Activated CD4-positive, alpha-beta memory T cell treated with anti-CD3 and anti-CD28 coated beads for 36 hours (primary cell): ENCODE data around the gene GALNT7. TPM values are rescaled to one million over a fixed set of nuclear protein-coding genes. Genes with fewer than 3 reads are reported as not detected.

Experiments
- CTCF ChIA-PET: fragments of 350-600 bp; sonication (Branson Sonifier 250); formaldehyde crosslinking; loops from one replicate; lab custom pipeline; 2021; ENCODE audit warnings: antibody characterized with exemption, inconsistent platforms; lab: Charles Lee
- POLR2A ChIA-PET: fragments of 350-600 bp; sonication (Branson Sonifier 250); formaldehyde crosslinking; loops from one replicate; lab custom pipeline; 2021; ENCODE audit warnings: antibody characterized with exemption; lab: Charles Lee
- DNase-seq: peaks from one replicate; pipeline ENCODE4 v3.0.0-alpha.2; 2020
- H3K27ac Mint-ChIP-seq: one replicate; pipeline ENCODE4 v1.8.0; 2021; ENCODE audit warnings: mixed read lengths
- H3K27me3 Mint-ChIP-seq: one replicate; pipeline ENCODE4 v1.8.0; 2021; ENCODE audit warnings: mixed read lengths
- H3K36me3 Mint-ChIP-seq: one replicate; pipeline ENCODE4 v1.8.0; 2021; ENCODE audit warnings: mixed read lengths
- H3K4me1 Mint-ChIP-seq: one replicate; pipeline ENCODE4 v1.8.0; 2021; ENCODE audit warnings: low read depth, mixed read lengths
- H3K4me3 Mint-ChIP-seq: one replicate; pipeline ENCODE4 v1.8.0; 2021; ENCODE audit warnings: mild to moderate bottlenecking, mixed read lengths
- H3K9me3 Mint-ChIP-seq: one replicate; pipeline ENCODE4 v1.8.0; 2021; ENCODE audit warnings: mixed read lengths
- intact Hi-C: fragments of 100-400 bp; cut with micrococcal nuclease; formaldehyde crosslinking; loops from one replicate; pipeline ENCODE4 v1.15.1; 2023
- total RNA-seq, 2 experiments: library from RNA; stranded (reverse); gene quantifications; one replicate each; pipeline ENCODE4 v1.2.3, GENCODE V29; 2021

The GALNT7 gene
- total RNA-seq, 2 experiments from 2014 or later = 14.4 to 16.0 TPM

DNA sequence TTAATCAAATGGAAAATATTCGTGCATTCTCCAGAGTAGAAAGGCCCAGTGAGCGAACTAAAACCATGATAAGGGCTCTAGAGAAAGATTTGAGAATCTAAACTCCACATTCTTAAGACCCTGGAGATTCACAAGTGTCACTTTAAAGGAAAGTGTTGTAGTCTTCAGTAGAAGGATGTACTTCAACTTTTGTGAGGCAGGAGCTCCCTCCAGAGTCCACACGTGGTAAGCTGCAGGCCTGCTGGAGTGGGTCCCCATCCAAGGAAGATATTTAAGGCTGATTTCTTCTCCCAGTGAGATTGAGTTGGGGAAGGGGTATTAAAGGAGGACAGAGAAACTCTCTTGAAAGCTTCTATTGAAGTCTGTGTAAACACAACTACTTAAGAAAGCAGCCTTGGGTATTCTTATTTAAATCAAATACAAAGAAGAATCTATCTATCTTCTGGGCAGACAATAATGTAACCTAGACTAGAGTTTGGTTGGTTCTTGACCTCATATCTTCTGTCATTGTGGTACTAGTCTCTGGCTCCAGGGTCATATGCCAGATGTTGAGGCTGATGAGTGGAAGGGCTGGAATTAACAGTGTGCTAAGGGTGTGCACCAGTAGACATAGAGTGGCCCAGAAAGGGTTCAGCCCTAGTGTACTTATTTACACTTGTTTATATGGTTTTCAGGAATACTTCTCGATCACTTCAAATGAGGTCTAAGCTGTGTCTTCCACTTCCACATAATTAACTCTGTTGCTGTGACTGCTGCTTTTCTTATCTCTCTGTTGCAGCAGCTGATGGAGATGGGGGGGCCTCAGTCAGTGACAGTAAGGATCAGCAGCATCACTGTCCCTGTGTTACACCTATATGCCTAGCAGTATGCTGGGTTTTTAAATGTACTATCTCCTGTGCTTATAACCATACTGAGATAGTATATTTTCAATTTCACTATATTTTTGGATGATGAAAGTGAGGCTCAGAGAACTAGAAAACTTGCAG lies 89.4 kb downstream of the GALNT7 start:
- POLR2A ChIA-PET = interaction anchor here (0.7 kb wide), 1 partner anchor 60 kb away, joined by 3 read pairs; no protein-coding TSS in a partner anchor
- no peaks in the 10 kb centered on the region for H3K27me3 Mint-ChIP-seq
- no peak overlapping the region for H3K27ac Mint-ChIP-seq
- intact Hi-C loops = loop anchor here (1.0 to 10.0 kb wide), 4 partner anchors 65 to 245 kb away; partner anchors contain the start of gene GALNT7
- H3K4me3 Mint-ChIP-seq = no peak overlapping the region
- DNase-seq = peak; percentile 73
- no peaks in the 10 kb centered on the region for H3K9me3 Mint-ChIP-seq
- peaks cover 4% of the 10 kb centered on the region for H3K4me1 Mint-ChIP-seq
- H3K36me3 Mint-ChIP-seq = no peaks in the 10 kb centered on the region
- CTCF ChIA-PET = interaction anchor here (0.8 to 3.8 kb wide), 19 partner anchors 12 to 253 kb away, joined by 3 to 83 read pairs (median 5); no protein-coding TSS in a partner anchor

DNA sequence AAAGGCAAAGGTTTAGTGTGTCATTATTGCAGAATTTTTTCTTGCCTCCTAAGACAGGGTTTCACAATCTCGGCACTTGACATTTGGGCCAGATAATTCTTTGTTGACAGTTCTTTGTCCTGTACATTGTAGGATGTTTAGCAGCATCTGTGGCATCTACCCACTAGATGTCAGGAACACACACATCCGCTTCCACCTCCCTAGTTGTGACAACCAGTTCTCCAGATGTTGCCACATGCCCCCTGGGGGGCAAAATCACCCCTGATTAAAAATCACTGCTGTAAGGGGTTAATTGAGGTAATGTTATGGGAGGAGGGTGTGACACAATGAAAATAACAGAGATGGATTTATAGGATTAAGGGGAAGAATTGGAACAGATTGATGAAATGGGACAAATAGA lies 90.3 kb downstream of the GALNT7 start:
- Mint-ChIP-seq H3K27me3 (no peaks in the 10 kb centered on the region), H3K4me1 (peaks cover 7% of the 10 kb centered on the region), H3K36me3 (no peaks in the 10 kb centered on the region), H3K27ac (no peak overlapping the region), H3K9me3 (no peaks in the 10 kb centered on the region), H3K4me3 (no peak overlapping the region)
- intact Hi-C loops = loop anchor here (10.0 kb wide), 1 partner anchor 94 kb away; the partner anchor contains the start of gene GALNT7
- ChIA-PET CTCF (interaction anchor here (1.7 to 3.8 kb wide), 3 partner anchors 239 to 253 kb away, joined by 5 to 83 read pairs (median 9); no protein-coding TSS in a partner anchor), POLR2A (no interaction called here)
- DNase-seq = no peak

DNA sequence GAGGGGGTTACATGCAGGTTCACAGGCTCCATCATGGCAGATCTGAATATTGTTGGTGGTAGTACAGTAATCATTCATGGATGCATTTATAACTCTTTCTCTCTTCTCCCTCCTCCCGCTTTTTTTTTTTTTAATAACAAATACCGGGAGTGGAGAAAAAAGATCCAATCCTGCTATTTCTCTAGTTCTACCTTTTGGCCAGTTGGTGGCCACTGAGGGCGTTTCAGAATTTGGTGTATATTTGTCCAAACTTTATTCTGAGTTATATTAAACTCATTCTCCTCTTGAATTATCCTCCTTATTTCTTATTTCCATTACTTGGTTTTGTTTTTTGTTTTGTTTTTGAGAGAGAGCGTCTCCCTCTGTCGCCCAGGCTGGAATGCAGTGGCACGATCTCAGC lies 90.7 kb downstream of the GALNT7 start:
- H3K36me3 Mint-ChIP-seq = no peaks in the 10 kb centered on the region
- H3K27me3 Mint-ChIP-seq = no peaks in the 10 kb centered on the region
- ChIA-PET POLR2A (no interaction called here), CTCF (interaction anchor here (1.0 to 3.5 kb wide), 2 partner anchors 42 to 246 kb away, joined by 4 to 18 read pairs; no protein-coding TSS in a partner anchor)
- H3K4me1 Mint-ChIP-seq = peaks cover 11% of the 10 kb centered on the region
- intact Hi-C loops = loop anchor here (10.0 kb wide), 1 partner anchor 95 kb away; the partner anchor contains the start of gene GALNT7
- no peak overlapping the region for H3K4me3 Mint-ChIP-seq
- no peak overlapping the region for H3K27ac Mint-ChIP-seq
- no peak for DNase-seq
- no peaks in the 10 kb centered on the region for H3K9me3 Mint-ChIP-seq

DNA sequence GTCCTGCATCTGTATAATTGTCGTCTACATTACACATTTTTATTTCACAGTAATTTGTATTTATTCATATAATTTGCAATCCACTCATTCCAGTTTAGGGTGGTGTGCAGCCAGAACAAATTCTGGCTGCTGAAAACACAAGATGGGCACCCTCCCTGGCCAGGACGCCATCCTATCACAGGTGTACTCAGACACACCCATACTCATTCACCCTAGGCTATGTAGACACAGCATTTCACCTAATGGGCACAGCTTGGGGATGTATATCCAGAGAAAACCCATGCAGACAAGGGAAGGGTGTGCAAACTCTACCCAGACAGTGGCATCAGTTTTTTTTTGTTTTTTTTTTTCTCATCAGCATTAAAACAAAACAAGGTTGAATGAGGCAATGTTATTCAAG lies 92.4 kb downstream of the GALNT7 start:
- no peaks in the 10 kb centered on the region for H3K9me3 Mint-ChIP-seq
- no peak overlapping the region for H3K27ac Mint-ChIP-seq

DNA sequence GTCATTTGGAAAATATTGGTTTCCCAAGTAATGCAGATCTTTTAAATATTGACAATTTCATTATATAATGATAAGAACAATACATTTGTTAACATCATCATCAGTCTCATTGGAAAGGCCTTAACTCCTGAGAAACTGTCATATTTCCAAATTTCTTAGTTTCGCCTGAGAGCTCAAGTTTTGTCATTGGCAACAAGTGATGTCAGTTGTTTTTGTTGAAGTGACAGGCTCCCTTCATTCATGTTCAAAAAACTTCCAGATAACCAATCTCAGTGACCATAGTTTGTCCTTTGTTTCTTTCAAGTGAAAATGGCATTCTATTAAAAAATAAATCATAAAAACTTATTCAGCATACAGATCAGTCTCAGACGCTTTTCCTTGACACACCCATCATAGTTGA lies 93.8 kb downstream of the GALNT7 start:
- H3K36me3 Mint-ChIP-seq = no peaks in the 10 kb centered on the region
- no peak overlapping the region for H3K4me3 Mint-ChIP-seq
- peaks cover 21% of the 10 kb centered on the region for H3K4me1 Mint-ChIP-seq
- H3K9me3 Mint-ChIP-seq = no peaks in the 10 kb centered on the region
- no peaks in the 10 kb centered on the region for H3K27me3 Mint-ChIP-seq
- DNase-seq = no peak
- POLR2A ChIA-PET = no interaction called here
- H3K27ac Mint-ChIP-seq = no peak overlapping the region
- CTCF ChIA-PET = interaction anchor here (0.6 to 3.5 kb wide), 3 partner anchors 40 to 249 kb away, joined by 3 to 18 read pairs (median 3); partner anchors contain the start of gene GALNT7
- intact Hi-C loops = no loop called here

More for the DNA sequence above, 92.4 kb downstream of the GALNT7 start:
- intact Hi-C loops = no loop called here
- no peaks in the 10 kb centered on the region for H3K27me3 Mint-ChIP-seq
- H3K36me3 Mint-ChIP-seq = no peaks in the 10 kb centered on the region
- DNase-seq = no peak
- ChIA-PET POLR2A (no interaction called here), CTCF (interaction anchor here (3.5 kb wide), 1 partner anchor 247 kb away, joined by 18 read pairs; no protein-coding TSS in a partner anchor)
- H3K4me3 Mint-ChIP-seq = no peak overlapping the region
- peaks cover 21% of the 10 kb centered on the region for H3K4me1 Mint-ChIP-seq

DNA sequence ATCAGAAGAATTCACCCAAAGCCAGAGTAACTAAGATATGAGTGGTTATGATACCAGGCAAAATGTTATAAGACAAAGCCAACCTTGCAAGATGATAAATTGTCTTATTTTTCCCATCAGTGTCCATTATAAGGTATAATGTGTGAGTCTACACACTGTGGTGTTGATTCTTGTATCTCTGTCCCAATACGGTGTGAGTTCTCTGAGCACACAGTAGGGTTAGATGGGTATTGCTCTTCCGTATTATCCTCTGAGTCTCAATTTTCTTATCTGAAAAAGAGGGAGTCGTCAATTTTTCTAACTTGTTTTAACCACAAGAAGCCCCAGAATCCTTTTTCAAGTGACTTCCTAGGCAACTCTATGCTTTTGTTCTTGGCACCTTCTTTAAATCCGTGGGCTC lies 95.6 kb downstream of the GALNT7 start:
- CTCF ChIA-PET = interaction anchor here (1.6 kb wide), 1 partner anchor 37 kb away, joined by 5 read pairs; no protein-coding TSS in a partner anchor
- POLR2A ChIA-PET = no interaction called here
- DNase-seq = no peak
- Mint-ChIP-seq H3K36me3 (no peaks in the 10 kb centered on the region), H3K9me3 (no peaks in the 10 kb centered on the region), H3K4me3 (no peak overlapping the region), H3K27ac (no peak overlapping the region), H3K27me3 (no peaks in the 10 kb centered on the region), H3K4me1 (peaks cover 17% of the 10 kb centered on the region)
- intact Hi-C loops = no loop called here

DNA sequence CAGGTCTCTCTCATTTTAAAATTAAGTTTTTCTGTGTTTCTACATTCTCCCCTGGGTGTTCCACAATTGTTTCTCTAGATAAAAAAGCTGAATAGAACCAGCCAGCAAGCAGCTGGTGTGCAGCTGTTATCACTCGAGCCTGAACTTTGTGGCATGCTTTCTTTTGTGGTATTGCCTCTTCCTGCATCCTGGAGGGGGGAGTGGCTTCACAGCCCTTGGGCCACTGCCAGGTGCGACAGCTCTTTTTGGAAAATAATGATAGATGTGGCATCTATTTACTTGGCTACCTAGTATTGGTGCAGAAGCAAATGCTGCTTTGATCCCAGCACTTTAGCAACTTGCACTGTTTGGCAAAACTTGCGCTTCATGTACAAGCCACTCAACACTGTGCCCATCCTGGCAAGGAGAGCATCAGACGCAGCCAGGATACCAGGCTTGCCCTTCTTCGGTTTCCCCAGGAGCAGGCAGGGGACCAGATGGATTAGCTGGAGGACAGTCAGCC lies 96.1 kb downstream of the GALNT7 start:
- no peaks in the 10 kb centered on the region for H3K27me3 Mint-ChIP-seq
- CTCF ChIA-PET = interaction anchor here (1.4 to 1.6 kb wide), 2 partner anchors 37 to 251 kb away, joined by 5 to 7 read pairs; no protein-coding TSS in a partner anchor
- intact Hi-C loops = no loop called here
- no peak overlapping the region for H3K27ac Mint-ChIP-seq
- peak; percentile 37 for DNase-seq
- no peaks in the 10 kb centered on the region for H3K9me3 Mint-ChIP-seq
- POLR2A ChIA-PET = no interaction called here
- no peak overlapping the region for H3K4me3 Mint-ChIP-seq
- H3K4me1 Mint-ChIP-seq = peaks cover 17% of the 10 kb centered on the region
- H3K36me3 Mint-ChIP-seq = no peaks in the 10 kb centered on the region

DNA sequence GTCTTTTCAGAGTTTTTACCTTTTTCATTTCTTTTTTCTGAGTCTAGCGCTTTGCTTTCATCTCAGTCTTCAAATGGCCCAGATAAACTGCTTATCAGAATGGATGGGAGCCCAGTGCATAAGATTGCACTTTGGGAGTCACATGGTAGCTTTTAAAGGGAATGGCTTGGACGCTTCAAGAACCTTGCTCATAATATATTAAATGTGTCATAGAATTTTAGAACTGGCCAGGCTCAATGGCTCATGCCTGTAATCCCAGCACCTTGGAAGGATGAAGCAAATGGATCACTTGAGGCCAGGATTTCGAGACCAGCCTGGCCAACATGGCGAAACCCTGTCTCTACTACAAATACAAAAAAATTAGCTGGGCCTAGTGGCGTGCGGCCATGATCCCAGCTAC lies 97.1 kb downstream of the GALNT7 start:
- intact Hi-C loops = no loop called here
- Mint-ChIP-seq H3K36me3 (no peaks in the 10 kb centered on the region), H3K27me3 (no peaks in the 10 kb centered on the region), H3K4me1 (peaks cover 17% of the 10 kb centered on the region), H3K9me3 (no peaks in the 10 kb centered on the region), H3K4me3 (no peak overlapping the region), H3K27ac (no peak overlapping the region)
- CTCF ChIA-PET = interaction anchor here (0.5 to 1.6 kb wide), 3 partner anchors 36 to 275 kb away, joined by 3 to 7 read pairs (median 5); no protein-coding TSS in a partner anchor
- POLR2A ChIA-PET = no interaction called here
- no peak for DNase-seq

DNA sequence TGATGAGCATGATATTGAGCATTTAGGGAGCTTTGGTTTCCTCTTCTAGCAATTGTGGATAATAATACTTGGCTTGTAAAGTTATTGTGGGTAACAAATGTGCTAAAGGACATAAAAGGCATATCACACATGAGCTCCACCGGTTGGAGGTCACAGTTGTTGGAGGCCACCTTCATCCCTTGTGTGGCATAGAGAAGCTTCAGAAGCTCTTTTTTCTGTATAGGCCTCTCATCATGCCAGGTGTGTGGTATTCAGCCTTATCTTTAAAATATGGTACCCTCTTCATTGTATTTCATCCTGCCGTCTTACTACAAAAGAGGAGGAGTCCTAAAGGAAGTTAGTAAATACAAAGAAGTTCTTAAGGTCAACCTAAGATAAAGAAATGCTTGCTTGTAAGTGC lies 99.1 kb downstream of the GALNT7 start:
- no peak for DNase-seq
- H3K4me1 Mint-ChIP-seq = peaks cover 17% of the 10 kb centered on the region
- no peak overlapping the region for H3K27ac Mint-ChIP-seq
- H3K27me3 Mint-ChIP-seq = no peaks in the 10 kb centered on the region
- intact Hi-C loops = no loop called here
- no peaks in the 10 kb centered on the region for H3K9me3 Mint-ChIP-seq
- no peak overlapping the region for H3K4me3 Mint-ChIP-seq
- ChIA-PET CTCF (interaction anchor here (1.7 kb wide), 1 partner anchor 254 kb away, joined by 7 read pairs; no protein-coding TSS in a partner anchor), POLR2A (no interaction called here)
- peaks cover 2% of the 10 kb centered on the region for H3K36me3 Mint-ChIP-seq

DNA sequence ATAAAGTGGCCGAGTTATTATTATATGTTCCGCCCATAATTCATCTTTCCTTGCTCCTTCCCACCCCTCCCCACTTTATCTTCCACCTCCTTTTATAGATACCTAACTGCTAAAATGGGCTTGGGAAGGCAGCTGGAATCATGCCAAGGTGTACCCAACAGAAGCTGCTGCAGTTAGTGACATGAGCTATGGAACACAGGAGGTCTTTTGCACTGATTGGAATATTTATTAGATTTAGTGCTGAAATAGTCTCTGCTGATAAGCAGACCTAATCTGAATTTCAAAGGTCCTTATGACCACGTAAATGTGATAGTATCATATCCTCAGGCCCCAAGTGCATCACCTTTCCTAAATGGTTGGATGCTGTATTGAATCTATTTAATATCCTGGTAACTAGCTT lies 100.7 kb downstream of the GALNT7 start:
- ChIA-PET CTCF (interaction anchor here (1.1 kb wide), 1 partner anchor 18 kb away, joined by 3 read pairs; no protein-coding TSS in a partner anchor), POLR2A (no interaction called here)
- H3K36me3 Mint-ChIP-seq = peaks cover 5% of the 10 kb centered on the region
- no peak for DNase-seq
- no peaks in the 10 kb centered on the region for H3K27me3 Mint-ChIP-seq
- H3K27ac Mint-ChIP-seq = no peak overlapping the region
- peaks cover 11% of the 10 kb centered on the region for H3K4me1 Mint-ChIP-seq
- H3K4me3 Mint-ChIP-seq = no peak overlapping the region
- H3K9me3 Mint-ChIP-seq = no peaks in the 10 kb centered on the region
- intact Hi-C loops = no loop called here

DNA sequence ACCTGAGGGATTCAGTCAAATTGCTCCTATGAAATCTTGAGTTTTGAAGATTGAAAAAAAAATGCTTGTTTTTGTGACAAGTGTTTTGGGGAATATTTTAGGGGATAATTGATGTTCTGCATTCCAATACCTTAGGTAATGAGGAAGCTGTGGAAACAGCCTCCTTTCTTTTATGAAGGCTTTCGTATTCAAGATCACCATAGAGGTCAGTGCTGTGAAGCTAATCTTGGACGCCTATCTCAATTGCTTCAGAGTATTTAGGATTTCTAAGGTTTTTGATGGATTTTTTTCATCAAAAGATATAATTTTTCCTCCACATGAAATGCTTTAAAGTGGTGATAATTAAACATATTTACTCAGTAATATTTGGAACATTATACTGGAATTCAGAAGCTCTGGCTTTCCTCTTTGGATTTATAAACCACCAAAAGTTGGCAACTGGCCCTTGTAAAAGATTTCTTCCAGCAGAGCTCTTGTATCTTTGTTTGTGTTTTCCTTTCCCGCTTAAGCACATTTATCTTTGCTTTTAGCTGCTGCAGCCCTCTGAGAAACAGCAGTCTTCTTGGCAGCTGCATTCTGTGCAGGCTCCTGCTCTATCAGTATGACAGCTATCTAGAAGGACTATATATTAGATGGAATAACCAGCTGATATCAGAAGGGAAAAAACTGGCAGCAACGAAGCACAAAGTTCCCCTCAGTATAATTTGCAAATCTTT lies 101.9 kb downstream of the GALNT7 start:
- no peak overlapping the region for H3K4me3 Mint-ChIP-seq
- intact Hi-C loops = no loop called here
- no peak overlapping the region for H3K27ac Mint-ChIP-seq

More for the DNA sequence above, 101.9 kb downstream of the GALNT7 start:
- DNase-seq = no peak
- H3K9me3 Mint-ChIP-seq = peaks cover 5% of the 10 kb centered on the region
- H3K36me3 Mint-ChIP-seq = peaks cover 11% of the 10 kb centered on the region
- ChIA-PET POLR2A (no interaction called here), CTCF (interaction anchor here (0.7 to 1.3 kb wide), 5 partner anchors 13 to 257 kb away, joined by 3 to 7 read pairs (median 5); no protein-coding TSS in a partner anchor)
- no peaks in the 10 kb centered on the region for H3K27me3 Mint-ChIP-seq
- H3K4me1 Mint-ChIP-seq = no peaks in the 10 kb centered on the region
